Duodenal mucosa (tissue), 2 donors: Measurements from ENCODE around the gene PRKG1.

Experiments used
- H3K27ac ChIP-seq: one replicate; pipeline ENCODE4 v1.7.0; 2013; ENCODE audit warnings: low read depth, low read length
- H3K27me3 ChIP-seq, 2 donors: one replicate each; pipeline ENCODE4 v1.7.0; 2013; ENCODE audit warnings: low read length in 2 of 2, control low read depth in 1 of 2; ENCODE audit not compliant: insufficient read depth in 2 of 2, control insufficient read depth in 1 of 2
- H3K36me3 ChIP-seq, 2 donors: one replicate each; pipeline ENCODE4 v1.7.0; 2013; ENCODE audit warnings: low read length in 2 of 2, control low read depth in 1 of 2; ENCODE audit not compliant: insufficient read depth in 2 of 2, control insufficient read depth in 1 of 2
- H3K4me1 ChIP-seq, 2 donors: one replicate each; pipeline ENCODE4 v1.7.0; 2013; ENCODE audit warnings: low read length in 2 of 2, control low read depth in 1 of 2; ENCODE audit not compliant: insufficient read depth in 2 of 2, control insufficient read depth in 1 of 2
- H3K4me3 ChIP-seq, 2 donors: one replicate each; pipeline ENCODE4 v1.7.0; 2013; ENCODE audit warnings: low read length in 2 of 2, low read depth in 1 of 2
- H3K9ac ChIP-seq, 2 donors: one replicate each; pipeline ENCODE4 v1.7.0; 2013; ENCODE audit warnings: low read length in 2 of 2, low read depth in 1 of 2
- H3K9me3 ChIP-seq, 2 donors: one replicate each; pipeline ENCODE4 v1.7.0; 2013; ENCODE audit warnings: low read length in 2 of 2, control low read depth in 1 of 2; ENCODE audit not compliant: control insufficient read depth in 1 of 2

Gene PRKG1

DNA sequence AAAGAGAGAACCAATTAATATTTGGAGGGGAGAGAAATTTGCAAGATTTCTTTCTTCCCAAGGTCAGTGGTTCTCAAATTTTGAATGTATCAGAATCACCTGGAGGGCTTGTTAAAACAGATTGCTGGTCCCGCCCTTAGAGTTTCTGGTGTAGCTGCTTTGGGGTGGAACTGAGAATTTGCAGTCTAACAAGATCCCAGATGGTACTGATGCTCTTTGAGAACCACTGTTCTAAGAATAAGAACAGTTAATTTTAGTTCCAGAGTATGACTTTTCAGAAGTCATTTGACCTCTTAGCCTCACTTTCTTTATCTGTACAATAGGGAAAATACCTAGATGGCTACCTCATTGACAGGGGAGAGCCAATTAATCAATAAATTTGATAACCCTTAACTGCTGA, 161.6 kb downstream of the PRKG1 start:
- H3K9me3 ChIP-seq, result no peaks in the 10 kb centered on the region
- H3K36me3 ChIP-seq, result no peaks in the 10 kb centered on the region
- no peaks in the 10 kb centered on the region for H3K4me1 ChIP-seq
- no peak overlapping the region for H3K4me3 ChIP-seq
- no peaks in the 10 kb centered on the region for H3K27me3 ChIP-seq
- no peak overlapping the region for H3K9ac ChIP-seq
- H3K27ac ChIP-seq, result no peak overlapping the region

DNA sequence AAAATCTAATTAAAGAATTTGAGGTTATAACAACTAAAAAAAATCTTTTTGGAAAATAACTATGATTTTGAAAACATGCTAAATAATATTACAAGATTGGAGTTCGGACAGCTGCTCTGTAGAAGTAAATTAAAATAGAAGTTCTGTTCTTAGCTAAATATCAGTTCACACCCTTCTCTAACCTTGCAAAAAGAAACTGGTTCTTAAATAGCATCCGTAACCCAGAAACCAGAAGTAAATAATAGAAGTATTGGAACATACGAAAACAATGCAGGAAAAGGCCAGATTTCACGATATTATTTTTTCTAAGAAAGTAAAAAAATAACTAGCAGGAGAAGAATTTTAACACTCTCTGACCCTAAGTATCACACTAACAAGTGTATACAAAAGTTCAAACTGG, 164.7 kb downstream of the PRKG1 start:
- H3K27me3 ChIP-seq, result no peaks in the 10 kb centered on the region
- no peaks in the 10 kb centered on the region for H3K36me3 ChIP-seq
- no peak overlapping the region for H3K4me3 ChIP-seq
- no peaks in the 10 kb centered on the region for H3K4me1 ChIP-seq
- no peak overlapping the region for H3K9ac ChIP-seq
- no peak overlapping the region for H3K27ac ChIP-seq
- no peaks in the 10 kb centered on the region for H3K9me3 ChIP-seq

DNA sequence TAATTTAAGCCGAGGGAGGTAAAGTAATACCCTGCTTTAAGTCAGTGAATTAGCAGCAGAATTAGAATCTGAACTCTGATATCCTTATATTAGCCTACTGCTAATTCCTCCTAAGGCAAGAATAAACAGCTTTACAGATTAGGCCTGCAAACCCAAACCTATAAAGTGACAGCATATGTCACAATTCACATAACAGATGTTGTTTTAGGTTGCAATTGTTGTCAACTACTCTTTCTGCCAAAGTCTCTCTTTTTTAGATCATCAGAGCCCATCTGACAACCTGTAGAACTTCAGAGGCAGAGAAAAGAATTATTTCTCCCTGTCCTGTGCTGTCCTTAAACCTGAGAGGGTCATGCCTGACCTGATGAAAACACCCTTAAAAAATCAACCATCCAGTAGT, 167.2 kb downstream of the PRKG1 start:
- Histone ChIP-seq H3K4me1 (no peaks in the 10 kb centered on the region), H3K27me3 (no peaks in the 10 kb centered on the region), H3K36me3 (no peaks in the 10 kb centered on the region), H3K4me3 (no peak overlapping the region), H3K9ac (no peak overlapping the region), H3K27ac (no peak overlapping the region), H3K9me3 (no peaks in the 10 kb centered on the region)

DNA sequence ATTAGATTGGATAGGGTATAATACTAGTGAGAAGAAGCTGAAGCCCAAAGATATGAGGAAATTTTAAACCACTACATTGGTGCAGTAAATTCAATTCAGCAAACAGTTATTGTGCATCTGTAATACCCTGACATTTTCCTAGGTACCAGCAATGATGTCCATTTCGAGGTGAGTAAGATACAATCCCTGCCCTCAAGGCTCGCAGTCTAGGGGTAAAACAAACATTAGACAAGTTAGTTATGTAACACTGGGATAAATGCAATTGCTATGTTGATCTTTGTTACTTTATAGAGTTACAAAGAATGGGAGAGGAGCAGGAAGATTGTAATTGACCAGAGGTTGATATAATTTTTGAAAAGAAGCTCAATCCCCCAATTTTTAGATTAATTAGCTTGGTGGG, 168.1 kb downstream of the PRKG1 start:
- Histone ChIP-seq H3K9me3 (no peaks in the 10 kb centered on the region), H3K36me3 (no peaks in the 10 kb centered on the region), H3K27ac (no peak overlapping the region), H3K4me1 (no peaks in the 10 kb centered on the region), H3K9ac (no peak overlapping the region), H3K4me3 (no peak overlapping the region), H3K27me3 (no peaks in the 10 kb centered on the region)

DNA sequence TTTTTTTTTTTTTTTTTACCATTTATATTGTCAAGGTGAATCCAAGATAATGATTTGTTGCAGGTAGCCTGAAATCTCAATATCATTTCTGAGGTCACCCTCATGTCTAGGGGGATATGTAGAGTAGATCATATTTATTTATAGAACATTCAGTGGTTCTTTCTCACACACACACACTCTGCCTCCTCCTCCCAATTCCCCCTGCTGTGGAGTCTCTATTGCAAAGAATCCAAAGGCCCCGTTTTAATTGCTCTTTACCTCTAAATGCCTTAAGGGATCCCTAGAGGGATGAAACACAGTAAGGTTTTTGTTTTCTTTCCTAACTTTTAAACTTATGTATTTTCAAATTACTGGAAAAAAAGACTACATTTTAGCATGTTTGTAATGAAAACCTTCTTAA, 170.0 kb downstream of the PRKG1 start:
- H3K4me3 ChIP-seq, result no peak overlapping the region
- H3K27ac ChIP-seq, result no peak overlapping the region
- H3K27me3 ChIP-seq, result no peaks in the 10 kb centered on the region
- no peaks in the 10 kb centered on the region for H3K4me1 ChIP-seq
- H3K9ac ChIP-seq, result no peak overlapping the region
- H3K9me3 ChIP-seq, result no peaks in the 10 kb centered on the region
- no peaks in the 10 kb centered on the region for H3K36me3 ChIP-seq

DNA sequence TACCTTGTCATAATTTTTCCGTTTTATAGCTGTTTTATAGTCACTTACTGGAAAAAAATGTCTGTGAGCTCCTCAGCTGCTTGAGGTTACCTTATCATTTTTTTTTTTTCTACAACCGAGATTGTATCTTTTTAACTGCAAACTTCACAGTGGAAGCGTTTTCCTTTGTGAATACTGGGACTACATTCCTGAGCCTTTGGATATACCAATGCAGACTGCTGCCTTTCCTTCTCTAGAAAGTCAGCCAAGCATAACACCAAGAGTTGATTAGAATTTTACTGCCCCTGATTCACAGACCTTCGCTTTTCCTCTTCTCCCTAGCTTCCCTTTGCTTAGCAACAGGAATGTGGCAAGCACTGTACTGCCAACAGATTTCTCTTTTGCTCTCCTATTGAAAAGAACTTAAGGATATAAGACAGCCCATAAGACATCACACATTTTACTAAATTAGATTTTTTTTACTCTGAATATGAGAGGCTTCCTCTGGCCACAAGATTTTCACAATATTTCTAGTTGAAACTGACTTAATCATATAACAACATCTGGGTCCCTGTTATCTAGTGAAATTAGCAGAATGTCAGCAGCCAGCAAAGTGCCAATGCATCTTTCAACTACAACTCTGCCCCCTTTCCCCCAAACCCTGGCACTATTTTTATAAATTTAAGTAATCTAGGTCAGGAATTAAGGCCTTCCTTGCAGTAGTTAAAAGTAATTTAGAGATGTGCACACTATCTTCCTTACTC, 170.6 kb downstream of the PRKG1 start:
- H3K36me3 ChIP-seq, result no peaks in the 10 kb centered on the region
- no peaks in the 10 kb centered on the region for H3K9me3 ChIP-seq
- no peaks in the 10 kb centered on the region for H3K27me3 ChIP-seq
- no peak overlapping the region for H3K9ac ChIP-seq
- H3K27ac ChIP-seq, result no peak overlapping the region
- H3K4me3 ChIP-seq, result no peak overlapping the region
- H3K4me1 ChIP-seq, result no peaks in the 10 kb centered on the region

DNA sequence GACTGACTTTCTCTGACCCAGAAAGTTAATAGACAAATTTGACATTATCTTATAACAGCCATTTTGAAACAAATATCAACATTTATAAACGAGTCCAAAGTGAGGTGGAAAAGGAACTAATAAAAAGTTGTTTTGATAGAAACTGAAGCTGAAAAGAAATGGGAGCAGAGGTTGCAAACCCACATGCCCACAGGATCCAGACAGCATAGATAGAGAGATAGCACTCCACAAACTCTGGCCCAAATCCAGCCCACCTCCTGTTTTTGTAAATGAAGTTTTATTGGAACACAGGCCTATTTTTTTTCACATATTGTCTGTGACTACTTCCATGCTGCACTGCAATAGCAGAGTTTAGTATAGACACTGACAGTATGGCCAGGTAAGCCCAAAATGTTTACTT, 171.9 kb downstream of the PRKG1 start:
- H3K27me3 ChIP-seq, result no peaks in the 10 kb centered on the region
- no peaks in the 10 kb centered on the region for H3K36me3 ChIP-seq
- no peak overlapping the region for H3K27ac ChIP-seq
- no peaks in the 10 kb centered on the region for H3K4me1 ChIP-seq
- no peak overlapping the region for H3K4me3 ChIP-seq
- no peaks in the 10 kb centered on the region for H3K9me3 ChIP-seq
- H3K9ac ChIP-seq, result no peak overlapping the region

DNA sequence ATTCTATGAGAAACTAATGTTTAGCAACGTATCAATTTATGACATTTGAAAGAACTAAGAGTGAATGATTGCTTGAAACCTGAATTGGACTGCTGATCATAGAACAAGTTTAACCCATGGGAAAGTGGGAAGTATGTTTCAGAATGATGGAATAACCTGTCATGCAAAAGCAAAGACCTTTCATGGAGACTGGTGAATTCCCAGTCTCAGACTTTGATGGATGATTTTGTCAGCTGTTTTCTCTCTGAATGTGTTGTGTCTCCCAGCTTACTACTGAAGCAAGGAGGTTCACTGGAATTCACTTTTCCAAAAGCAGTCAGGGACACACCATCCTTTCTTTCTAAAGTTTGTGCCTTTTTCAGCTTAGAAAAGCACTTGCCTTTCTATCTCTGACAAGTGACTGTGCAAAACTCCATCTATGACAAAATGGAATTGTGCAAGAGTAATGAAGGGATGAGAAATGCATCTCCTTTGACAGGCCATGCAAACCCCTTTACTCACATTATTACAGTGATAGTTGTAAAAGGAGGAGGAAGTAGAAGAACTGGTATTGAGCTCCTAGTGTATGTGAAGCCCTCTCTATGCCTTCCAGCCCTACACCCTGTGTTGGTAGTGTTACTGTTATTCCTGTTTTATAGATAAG, 176.1 kb downstream of the PRKG1 start:
- no peaks in the 10 kb centered on the region for H3K4me1 ChIP-seq
- no peak overlapping the region for H3K9ac ChIP-seq
- no peaks in the 10 kb centered on the region for H3K27me3 ChIP-seq
- H3K36me3 ChIP-seq, result no peaks in the 10 kb centered on the region
- no peak overlapping the region for H3K27ac ChIP-seq
- H3K4me3 ChIP-seq, result no peak overlapping the region
- no peaks in the 10 kb centered on the region for H3K9me3 ChIP-seq

DNA sequence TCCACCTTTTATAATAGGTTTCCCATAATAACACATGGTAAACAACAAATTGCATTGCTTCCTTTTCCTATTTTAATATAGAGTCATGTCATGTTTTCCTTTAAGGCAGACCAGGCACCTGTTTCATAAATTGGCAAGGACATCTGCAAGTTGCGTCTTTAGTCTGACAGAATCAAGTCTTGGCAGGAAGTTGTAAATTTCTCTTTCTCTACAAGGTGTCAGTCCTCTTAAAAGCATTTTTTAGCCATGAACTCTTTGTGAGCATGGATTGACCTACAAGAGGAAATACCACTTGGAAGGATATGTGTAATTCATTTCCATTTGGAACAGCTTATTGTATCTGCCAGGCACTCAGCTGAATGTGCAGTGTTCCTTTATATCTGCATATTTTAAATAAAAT, 176.8 kb downstream of the PRKG1 start:
- Histone ChIP-seq H3K36me3 (no peaks in the 10 kb centered on the region), H3K4me1 (no peaks in the 10 kb centered on the region), H3K9me3 (no peaks in the 10 kb centered on the region), H3K27ac (no peak overlapping the region), H3K9ac (no peak overlapping the region), H3K27me3 (no peaks in the 10 kb centered on the region), H3K4me3 (no peak overlapping the region)

DNA sequence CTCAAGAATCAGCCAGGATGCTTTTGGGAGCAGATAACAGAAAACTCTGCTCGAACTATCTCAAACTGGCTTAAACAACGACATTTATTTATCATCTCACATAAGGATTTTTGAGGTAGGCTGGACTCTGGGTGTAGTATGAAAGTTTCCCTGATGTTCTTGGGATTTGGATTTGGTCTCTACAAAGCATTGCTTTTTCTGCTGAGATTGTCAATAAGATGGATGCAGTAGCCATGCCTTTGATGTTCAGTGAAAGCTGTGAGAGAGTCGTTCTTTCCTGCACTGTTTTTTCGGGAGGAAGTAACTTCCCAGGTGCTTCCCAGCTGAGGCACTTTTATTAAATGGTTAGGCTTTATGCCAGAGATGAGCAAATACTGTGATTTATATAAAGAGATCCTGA, 181.1 kb downstream of the PRKG1 start:
- no peak overlapping the region for H3K9ac ChIP-seq
- H3K27ac ChIP-seq, result no peak overlapping the region
- no peaks in the 10 kb centered on the region for H3K9me3 ChIP-seq
- no peak overlapping the region for H3K4me3 ChIP-seq
- no peaks in the 10 kb centered on the region for H3K36me3 ChIP-seq
- no peaks in the 10 kb centered on the region for H3K4me1 ChIP-seq
- no peaks in the 10 kb centered on the region for H3K27me3 ChIP-seq
